Mucosa of descending colon (tissue), 3 donors: Measurements from ENCODE around the gene ABCC6. TPM values are rescaled to one million over a fixed set of nuclear protein-coding genes. Genes with fewer than 3 reads are reported as not detected.
"Not testable (repeated sequence)": the region's sequence is repeated elsewhere in the genome, so short reads cannot be mapped to it uniquely, and the experiment has no call there.

Experiments used
- ATAC-seq: fragments of 200-7000 bp; cut with Tn5 transposase; one replicate; pipeline ENCODE4 v1.9.1; 2020; ENCODE audit warnings: mild to moderate bottlenecking, moderate library complexity
- DNase-seq, 3 donors: peaks; one replicate each; pipeline ENCODE4 v3.0.0-alpha.2; 2020
- H3K36me3 ChIP-seq: fragments of 200-600 bp; one replicate; pipeline ENCODE4 v1.8.0; 2021; ENCODE audit warnings: low read depth, mild to moderate bottlenecking
- H3K4me1 ChIP-seq: fragments of 200-600 bp; one replicate; pipeline ENCODE4 v1.8.0; 2021; ENCODE audit warnings: low read depth, mild to moderate bottlenecking
- H3K4me3 ChIP-seq: fragments of 200-600 bp; one replicate; pipeline ENCODE4 v1.8.0; 2021; ENCODE audit warnings: mild to moderate bottlenecking
- H3K9me3 ChIP-seq: fragments of 200-600 bp; one replicate; pipeline ENCODE4 v1.8.0; 2021; ENCODE audit warnings: mild to moderate bottlenecking
- CTCF ChIP-seq: fragments of 200-600 bp; IDR thresholded peaks from one replicate; pipeline ENCODE4 v1.8.0; 2022; ENCODE audit warnings: antibody characterized with exemption, mild to moderate bottlenecking
- intact Hi-C, 2 donors: fragments of 100-400 bp; cut with DNase I in 1 of 2; cut with micrococcal nuclease in 1 of 2; formaldehyde crosslinking; loops; one replicate each; pipeline versions ENCODE4 v1.11.0 to v1.11.1; 2022; cut with DNase I, micrococcal nuclease
- total RNA-seq, 3 donors: library from RNA; stranded (reverse); fragmentation: NEBNext Ultra II Directional in 2 of 3; extraction: Animal tissue kit (Norgen Biotek cat#: 25700) in 2 of 3; gene quantifications; one replicate each; pipeline versions ENCODE4 v1.2.1 to v1.2.4, GENCODE V29; 2021 to 2023
- donor health status: DM: no; HTN: no; CAD: no; lungs with moderate emphysema.
- donor health status: DM: no; HTN: no; CAD: no.
- donor health status: DM: no; HTN: yes; CAD: no.

The ABCC6 gene
- total RNA-seq, 3 donors from 2014 or later: 12.2 to 34.3 (median 26.4) TPM

- H3K4me3 ChIP-seq: no peak overlapping the region
- H3K4me1 ChIP-seq: no peaks in the 10 kb centered on the region
- ATAC-seq (no peak), DNase-seq (no peak)
- intact Hi-C loops: no loop called here
- H3K9me3 ChIP-seq: no peaks in the 10 kb centered on the region
- TF ChIP-seq CTCF: no peak
- H3K36me3 ChIP-seq: no peaks in the 10 kb centered on the region
Measured at GRCh38 chr16:16164243-16164642, 59.1 kb downstream of the ABCC6 start.

DNA sequence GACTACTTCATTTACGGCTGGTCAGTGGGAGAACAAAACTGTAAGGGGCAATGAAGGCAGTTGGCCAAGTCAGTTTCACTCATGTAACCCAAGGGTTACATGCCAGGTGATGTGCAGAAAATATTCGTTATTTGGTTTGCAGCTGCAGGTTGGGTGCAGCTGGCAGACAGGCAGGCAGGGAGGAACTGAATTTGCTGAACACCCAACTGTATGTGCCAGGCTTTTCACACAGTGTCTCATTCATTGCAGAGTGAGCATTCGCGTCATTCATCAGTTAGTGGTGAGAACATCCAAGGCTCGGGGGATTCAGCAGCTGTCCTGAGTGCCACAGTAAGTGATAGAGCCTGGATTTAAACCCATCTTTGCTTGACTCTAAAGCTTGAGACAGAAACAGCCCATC, 59.7 kb downstream of the ABCC6 start:
- DNase-seq: no peak
- TF ChIP-seq CTCF: no peak
- no peaks in the 10 kb centered on the region for H3K4me1 ChIP-seq

DNA sequence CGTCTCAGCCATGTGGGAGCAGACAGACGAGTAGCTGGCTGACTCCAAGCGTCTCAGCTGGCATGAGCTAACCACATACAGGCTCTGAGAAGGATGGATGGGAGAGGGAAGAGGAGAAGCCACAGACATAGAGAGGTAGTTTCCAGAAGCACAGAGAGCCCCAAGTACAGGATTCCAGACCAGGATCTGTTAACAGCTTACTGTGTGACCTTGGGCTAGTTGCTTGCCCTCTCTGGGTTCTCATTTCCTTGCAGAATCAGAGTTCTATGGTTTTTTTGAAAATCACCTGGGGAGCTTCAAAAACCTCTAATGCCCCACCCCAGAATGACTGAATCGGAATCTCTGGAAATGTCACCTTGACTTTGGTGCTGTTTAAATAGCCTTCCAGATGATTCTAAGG, 60.2 kb downstream of the ABCC6 start:
- no peak for TF ChIP-seq CTCF
- no peak for ATAC-seq
- intact Hi-C loops: no loop called here
- Histone ChIP-seq H3K9me3 (no peaks in the 10 kb centered on the region), H3K4me3 (no peak overlapping the region), H3K36me3 (no peaks in the 10 kb centered on the region), H3K4me1 (no peaks in the 10 kb centered on the region)
- DNase-seq: no peak

More for the DNA sequence above, 59.7 kb downstream of the ABCC6 start:
- no peaks in the 10 kb centered on the region for H3K9me3 ChIP-seq
- no peak for ATAC-seq
- H3K4me3 ChIP-seq: no peak overlapping the region
- H3K36me3 ChIP-seq: no peaks in the 10 kb centered on the region
- intact Hi-C loops: no loop called here

- TF ChIP-seq CTCF: no peak
- Histone ChIP-seq H3K4me3 (no peak overlapping the region), H3K9me3 (no peaks in the 10 kb centered on the region), H3K36me3 (no peaks in the 10 kb centered on the region), H3K4me1 (no peaks in the 10 kb centered on the region)
- no peak for DNase-seq
- intact Hi-C loops: no loop called here
- no peak for ATAC-seq
Measured at GRCh38 chr16:16162591-16162990, 60.7 kb downstream of the ABCC6 start.

DNA sequence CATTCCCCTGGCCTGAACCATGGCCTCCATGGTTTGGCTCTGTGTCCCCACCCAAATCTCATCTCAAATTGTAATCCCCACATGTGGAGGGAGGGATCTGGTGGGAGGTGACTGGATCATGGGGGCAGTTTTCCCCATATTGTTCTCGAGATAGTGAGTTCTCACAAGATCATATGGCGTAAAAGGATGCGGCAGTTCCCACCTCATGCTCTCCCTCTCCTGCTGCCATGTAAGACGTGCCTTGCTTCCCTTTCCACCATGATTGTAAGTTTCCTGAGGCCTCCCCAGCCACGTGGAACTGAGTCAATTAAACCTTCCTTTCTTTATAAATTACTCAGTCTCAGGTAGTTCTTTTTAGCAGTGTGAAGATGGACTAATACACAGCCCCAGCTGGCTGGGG, 61.5 kb downstream of the ABCC6 start:
- H3K36me3 ChIP-seq, intact Hi-C loops, H3K4me3 ChIP-seq, H3K4me1 ChIP-seq, H3K9me3 ChIP-seq, ATAC-seq, DNase-seq: not testable (repeated sequence)

DNA sequence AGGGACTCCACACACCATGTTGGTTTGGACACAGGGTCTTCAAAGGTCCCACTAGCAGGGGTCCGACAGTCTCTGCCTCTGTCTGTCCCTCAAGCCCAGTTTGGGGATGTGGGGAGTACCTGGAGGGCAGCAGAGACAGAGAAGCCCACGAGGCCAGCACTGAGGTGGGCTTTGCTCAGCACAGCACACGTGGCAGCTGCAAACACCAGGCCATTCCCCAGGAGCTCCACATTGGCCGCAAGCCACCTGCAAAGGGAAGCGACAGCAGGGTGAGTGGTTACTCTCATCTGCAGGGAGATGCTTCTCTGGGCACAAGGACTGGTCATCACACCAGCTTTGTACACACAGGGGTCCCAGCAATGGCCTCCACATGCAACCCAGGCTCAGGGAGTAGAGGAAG, 62.0 kb downstream of the ABCC6 start:
- Histone ChIP-seq H3K4me1 (no peaks in the 10 kb centered on the region), H3K4me3 (no peak overlapping the region), H3K36me3 (no peaks in the 10 kb centered on the region), H3K9me3 (no peaks in the 10 kb centered on the region)
- ATAC-seq (no peak), DNase-seq (no peak)
- intact Hi-C loops: no loop called here
- no peak for TF ChIP-seq CTCF
